Hepatocyte (in vitro differentiated cells): ENCODE measurements around the gene LRRC45. TPM values are rescaled to one million over a fixed set of nuclear protein-coding genes. Genes with fewer than 3 reads are reported as not detected.
A peak's percentile ranks its signal among the peaks of the same experiment; 100 is the strongest.

ENCODE experiments used
- DNase-seq: peaks from one replicate; pipeline ENCODE4 v3.0.0-alpha.2; 2016; ENCODE audit warnings: low spot score
- H2AFZ ChIP-seq: fragments of 200-600 bp; sonication (generic); 2 replicates; pipeline ENCODE4 v1.6.0; 2016; ENCODE audit warnings: antibody characterized with exemption, mild to moderate bottlenecking
- H3K27ac ChIP-seq: fragments of 200-600 bp; sonication (generic); 2 replicates; pipeline ENCODE4 v1.5.1; 2016; ENCODE audit warnings: mild to moderate bottlenecking
- H3K27me3 ChIP-seq: fragments of 200-600 bp; sonication (generic); 2 replicates; pipeline ENCODE4 v1.6.1; 2016
- H3K36me3 ChIP-seq: fragments of 200-600 bp; sonication (generic); replicated peaks from 2 replicates; pipeline ENCODE4 v1.5.1; 2016; ENCODE audit warnings: low read depth; ENCODE audit not compliant: insufficient read depth
- H3K4me1 ChIP-seq: fragments of 200-600 bp; sonication (generic); 2 replicates; pipeline ENCODE4 v1.5.1; 2016; ENCODE audit warnings: mild to moderate bottlenecking, moderate library complexity; ENCODE audit not compliant: insufficient read depth
- H3K4me2 ChIP-seq: fragments of 200-600 bp; sonication (generic); 2 replicates; pipeline ENCODE4 v1.6.0; 2016
- H3K4me3 ChIP-seq: fragments of 200-600 bp; sonication (generic); 2 replicates; pipeline ENCODE4 v1.5.1; 2016; ENCODE audit warnings: mild to moderate bottlenecking
- H3K79me2 ChIP-seq: fragments of 200-600 bp; sonication (generic); 2 replicates; pipeline ENCODE4 v1.6.0; 2017; ENCODE audit warnings: mild to moderate bottlenecking
- H3K9me2 ChIP-seq: fragments of 200-600 bp; sonication (generic); replicated peaks from 2 replicates; pipeline ENCODE4 v1.6.0; 2017; ENCODE audit warnings: mild to moderate bottlenecking; ENCODE audit not compliant: insufficient read depth
- H3K9me3 ChIP-seq: fragments of 200-600 bp; sonication (generic); 2 replicates; pipeline ENCODE4 v1.5.1; 2016; ENCODE audit warnings: low read depth, mild to moderate bottlenecking
- H4K20me1 ChIP-seq: fragments of 200-600 bp; sonication (generic); 2 replicates; pipeline ENCODE4 v1.6.0; 2016; ENCODE audit warnings: mild to moderate bottlenecking; ENCODE audit not compliant: insufficient read depth, poor library complexity, severe bottlenecking
- CTCF ChIP-seq: fragments of 200-600 bp; sonication (generic); IDR thresholded peaks from 2 replicates; pipeline ENCODE4 v1.5.1; 2016; ENCODE audit warnings: antibody characterized with exemption, mild to moderate bottlenecking; ENCODE audit not compliant: poor library complexity
- EZH2 ChIP-seq: fragments of 200-600 bp; sonication (generic); IDR thresholded peaks from 2 replicates; pipeline ENCODE4 v1.6.1; 2016; ENCODE audit warnings: antibody characterized with exemption, mild to moderate bottlenecking, borderline replicate concordance
- EZH2phosphoT487 ChIP-seq: fragments of 200-600 bp; sonication (generic); IDR thresholded peaks from one replicate; pipeline ENCODE4 v1.6.1; 2018; ENCODE audit warnings: antibody characterized with exemption, mild to moderate bottlenecking, low read depth, moderate library complexity; ENCODE audit not compliant: unreplicated experiment, severe bottlenecking
- WGBS: methylation state at CpG from one replicate; pipeline ENCODE4 v1.1.6; 2016; ENCODE audit warnings: low lambda C conversion rate; ENCODE audit errors: missing lambda C conversion rate; 5-methylcytosine and 5-hydroxymethylcytosine counted together
- polyA plus RNA-seq: library from polyadenylated mRNA; unstranded; fragments of >200 nt; fragmentation: Nextera tagmentation; extraction: Ambion mirVana; gene quantifications from 2 replicates; pipeline ENCODE4 v1.2.1, GENCODE V29; 2016
- total RNA-seq: library from RNA; depleted of rRNA; stranded (reverse); fragments of >200 nt; gene quantifications from 2 replicates; pipeline ENCODE4 v1.2.3, GENCODE V29; 2014

The LRRC45 gene
- total and polyA plus RNA-seq, 2 experiments from 2014 or later, result 12.8 to 14.7 TPM

GRCh38 chr17:82034371-82035011 lies 11.4 kb downstream of the LRRC45 start:
- Histone ChIP-seq H3K79me2 (peaks cover 11% of the 10 kb centered on the region), H3K9me3 (no peaks in the 10 kb centered on the region), H3K9me2 (no peaks in the 10 kb centered on the region), H2AFZ (no peak overlapping the region), H3K4me1 (peaks cover 20% of the 10 kb centered on the region), H3K4me2 (no peak overlapping the region), H3K27ac (no peak overlapping the region), H3K4me3 (no peak overlapping the region), H3K27me3 (no peaks in the 10 kb centered on the region), H4K20me1 (no peaks in the 10 kb centered on the region), H3K36me3 (no peaks in the 10 kb centered on the region)
- TF ChIP-seq CTCF, result no peak
- DNase-seq, result no peak
- WGBS, result 87% methylated on average over 18 of the region's 23 CpGs

- Histone ChIP-seq H3K4me2 (no peak overlapping the region), H4K20me1 (no peaks in the 10 kb centered on the region), H2AFZ (no peak overlapping the region), H3K27ac (no peak overlapping the region), H3K4me3 (no peak overlapping the region), H3K36me3 (no peaks in the 10 kb centered on the region), H3K4me1 (peaks cover 15% of the 10 kb centered on the region), H3K9me2 (no peaks in the 10 kb centered on the region), H3K27me3 (no peaks in the 10 kb centered on the region), H3K79me2 (peaks cover 11% of the 10 kb centered on the region), H3K9me3 (no peaks in the 10 kb centered on the region)
- no peak for DNase-seq
- 95% methylated on average over 8 of the region's 8 CpGs for WGBS
- no peak for TF ChIP-seq EZH2phosphoT487
- TF ChIP-seq CTCF, result no peak
- TF ChIP-seq EZH2, result no peak
Observed at GRCh38 chr17:82035488-82035887, 12.4 kb downstream of the LRRC45 start.

- TF ChIP-seq CTCF, result no peak
- no peak for TF ChIP-seq EZH2phosphoT487
- no peak for TF ChIP-seq EZH2
- H3K27ac ChIP-seq, result no peak overlapping the region
- WGBS, result 93% methylated on average over 19 of the region's 20 CpGs
Observed at GRCh38 chr17:82035956-82036633, 13.0 kb downstream of the LRRC45 start.

More at GRCh38 chr17:82035956-82036633, 13.0 kb downstream of the LRRC45 start:
- peak overlapping the region; percentile 98 for H3K4me2 ChIP-seq
- H3K36me3 ChIP-seq, result no peaks in the 10 kb centered on the region
- no peak overlapping the region for H3K4me3 ChIP-seq
- peaks cover 11% of the 10 kb centered on the region for H3K79me2 ChIP-seq
- no peaks in the 10 kb centered on the region for H3K27me3 ChIP-seq
- no peak for DNase-seq
- no peaks in the 10 kb centered on the region for H4K20me1 ChIP-seq
- no peaks in the 10 kb centered on the region for H3K9me2 ChIP-seq
- H3K4me1 ChIP-seq, result peaks cover 15% of the 10 kb centered on the region
- no peak overlapping the region for H2AFZ ChIP-seq
- H3K9me3 ChIP-seq, result no peaks in the 10 kb centered on the region
